OCI-LY1 (cell line): Measurements from ENCODE around the gene TNPO3.

Source experiments
- CTCF ChIP-seq: fragments of 200-600 bp; sonication (generic), shearing (Covaris generic); IDR thresholded peaks from 2 replicates; pipeline ENCODE4 v1.5.1; 2017; ENCODE audit warnings: mild to moderate bottlenecking, antibody characterized with exemption, low read length, moderate library complexity, mixed read lengths
- EZH2 ChIP-seq: fragments of 200-600 bp; sonication (generic), shearing (Covaris generic); IDR thresholded peaks from 2 replicates; pipeline ENCODE4 v1.8.0; 2017; ENCODE audit warnings: borderline replicate concordance, mixed run types, mild to moderate bottlenecking, antibody characterized with exemption, low read length, moderate library complexity, mixed read lengths

- no peak for TF ChIP-seq CTCF
- no peak for TF ChIP-seq EZH2
Measured at GRCh38 chr7:129076886-129077285, 22.0 kb upstream of the TNPO3 start.
